NCI-H510A treated with DMSO at 0.1 percent for 48 hours (cell line): ENCODE results near the gene SLC25A41.

Source experiments
- DNase-seq: peaks from one replicate; lab custom pipeline; 2025; lab: John Stamatoyannopoulos, UW

Gene SLC25A41

DNA sequence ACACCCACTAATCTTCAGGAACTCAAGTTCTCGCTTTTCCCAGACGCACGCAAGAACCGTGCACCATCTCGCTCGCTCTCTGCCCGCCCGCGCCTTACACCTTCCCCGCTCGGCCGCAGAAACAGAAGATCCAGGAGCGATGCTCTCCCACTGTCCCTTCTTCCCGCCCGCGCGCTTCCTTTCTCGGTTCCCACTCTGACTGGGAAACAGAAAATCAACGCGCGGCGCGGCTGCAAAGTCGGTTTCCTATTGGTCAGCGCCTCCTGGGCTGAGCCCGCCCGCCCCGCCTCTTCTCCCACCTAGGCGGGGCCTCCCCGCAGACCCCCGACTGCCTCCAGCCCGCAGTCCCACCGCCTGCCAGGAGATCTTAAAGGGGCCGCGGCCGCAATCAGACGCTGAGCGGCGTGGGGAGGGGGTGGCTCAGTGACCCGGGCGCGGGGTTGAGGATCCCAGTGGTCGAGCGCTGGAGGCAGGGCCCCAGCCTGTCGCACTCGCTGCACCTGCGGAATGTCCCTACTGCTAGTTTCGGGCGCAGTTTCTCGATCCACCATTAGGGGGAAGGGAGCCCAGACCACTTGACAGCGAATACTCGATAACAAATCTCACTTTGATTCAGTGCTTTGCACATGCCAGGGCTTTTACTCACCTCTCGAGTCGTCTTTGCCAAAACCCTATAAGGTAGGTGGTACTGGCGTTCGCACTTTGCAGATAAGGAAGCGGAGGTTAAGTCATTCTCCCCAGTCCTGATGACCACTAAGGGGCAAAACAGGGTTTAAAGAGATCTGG lies 26.7 kb upstream of the SLC25A41 start:
- DNase-seq: peak; percentile 90

DNA sequence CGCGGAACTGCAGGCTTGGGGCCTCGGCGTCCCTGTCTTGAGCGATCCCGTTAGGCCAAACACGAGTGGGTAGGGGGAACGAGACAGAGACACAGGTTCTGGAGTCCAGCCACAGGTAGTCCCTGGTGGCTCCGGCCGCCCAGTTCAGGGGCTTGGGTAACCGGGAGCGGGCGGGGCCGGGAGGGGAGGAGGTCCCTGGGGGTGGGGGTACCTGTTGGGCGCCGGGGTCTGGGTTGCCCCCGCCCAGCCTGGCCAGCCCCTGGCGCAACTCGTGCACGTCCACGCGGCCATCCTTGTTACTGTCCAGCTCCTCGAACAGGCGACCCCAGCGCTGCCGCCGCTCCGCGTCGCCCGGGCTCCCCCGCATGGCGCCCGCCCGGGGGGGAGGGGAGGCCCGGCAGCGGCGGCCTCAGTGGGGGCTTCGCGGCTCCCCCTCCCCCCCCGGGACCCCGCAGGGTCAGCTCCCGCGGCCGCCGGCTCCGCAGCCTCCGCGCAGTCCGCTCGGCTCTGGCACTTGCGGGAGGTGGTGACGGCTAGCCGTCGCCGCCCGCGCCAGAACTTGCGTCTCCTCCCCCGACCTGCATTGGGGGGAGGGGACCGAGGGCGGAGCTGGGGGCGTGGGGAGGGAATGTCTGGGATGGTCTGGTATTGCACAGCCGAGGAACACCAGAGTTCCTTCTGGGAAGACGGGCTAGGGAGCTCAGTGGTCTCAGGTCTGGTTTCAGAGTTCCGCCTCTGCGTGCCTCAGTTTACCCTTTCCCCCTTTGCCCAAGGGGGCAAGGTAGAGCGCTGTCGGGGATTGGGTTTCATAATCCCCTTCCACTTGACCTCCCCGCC lies 25.9 kb upstream of the SLC25A41 start, which contains the start of gene SLC25A23:
SLC25A23 (minus strand) TSS at position 531 of the 837 bp plus-strand sequence; CDS start at position 367, 164 bp downstream.
- DNase-seq: peak; percentile 59

DNA sequence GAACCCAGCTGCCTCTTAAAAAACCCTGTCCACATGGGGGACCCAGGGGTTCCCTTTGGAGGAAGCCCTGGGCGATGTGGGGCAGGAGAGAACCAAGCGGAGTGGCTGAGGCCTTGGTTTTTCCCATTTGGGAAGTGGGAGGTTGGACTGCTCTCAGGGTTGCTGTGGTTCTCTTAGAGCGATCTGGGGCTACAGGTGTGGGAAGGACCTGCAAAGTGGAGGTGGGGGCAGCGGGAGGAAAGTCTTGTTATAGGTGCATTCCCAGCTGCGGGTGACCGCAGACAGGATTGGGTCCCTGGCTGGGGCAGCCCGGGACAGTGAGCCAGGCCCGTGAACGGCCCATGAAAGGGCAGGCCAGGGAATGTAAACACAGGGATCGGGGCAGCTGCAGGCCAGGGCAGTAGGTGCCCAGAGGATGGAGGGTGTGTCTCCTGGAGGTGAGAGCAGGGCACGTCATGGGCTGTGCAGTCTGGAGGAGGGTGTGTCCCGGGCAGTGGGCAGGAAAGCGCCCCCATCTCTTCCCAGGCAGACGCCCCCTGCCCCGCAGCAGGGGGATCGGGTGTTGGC lies 25.2 kb upstream of the SLC25A41 start:
- no peak for DNase-seq

DNA sequence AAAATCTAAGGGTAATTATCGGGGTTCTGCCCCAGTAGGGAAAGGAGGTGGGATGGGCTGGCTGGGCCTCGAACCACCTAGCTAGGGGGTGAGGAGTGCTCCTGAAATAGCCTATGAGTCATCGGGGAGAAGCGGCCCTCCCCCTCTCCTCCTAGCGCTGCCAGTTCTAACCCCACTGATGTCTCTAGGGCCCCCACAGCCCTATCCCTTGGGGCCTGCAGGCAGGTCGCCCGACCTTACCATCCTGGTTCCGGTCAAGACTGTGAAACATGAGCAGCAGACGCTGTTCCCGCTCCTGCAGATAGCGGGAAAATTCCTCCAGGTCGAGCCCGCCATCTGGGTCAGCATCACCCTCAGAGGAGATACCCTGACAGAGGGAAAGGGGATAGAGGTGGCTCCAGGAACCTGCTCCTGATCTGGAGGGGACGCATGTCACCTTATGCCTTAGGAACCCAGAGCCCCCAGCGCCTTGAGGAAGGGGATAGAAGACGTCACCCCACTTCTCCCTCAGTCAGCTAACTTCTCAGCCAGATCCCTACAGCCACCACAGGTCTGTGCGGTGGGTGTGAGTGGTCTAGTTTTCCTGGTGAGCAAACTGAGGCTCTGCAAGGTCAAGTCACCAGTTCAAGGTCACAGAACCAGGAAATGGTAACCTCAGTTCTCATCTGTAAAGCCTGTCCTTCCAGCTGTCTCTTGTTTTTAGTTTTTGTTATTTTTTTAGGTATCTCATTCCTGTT lies 24.6 kb upstream of the SLC25A41 start:
- no peak for DNase-seq

DNA sequence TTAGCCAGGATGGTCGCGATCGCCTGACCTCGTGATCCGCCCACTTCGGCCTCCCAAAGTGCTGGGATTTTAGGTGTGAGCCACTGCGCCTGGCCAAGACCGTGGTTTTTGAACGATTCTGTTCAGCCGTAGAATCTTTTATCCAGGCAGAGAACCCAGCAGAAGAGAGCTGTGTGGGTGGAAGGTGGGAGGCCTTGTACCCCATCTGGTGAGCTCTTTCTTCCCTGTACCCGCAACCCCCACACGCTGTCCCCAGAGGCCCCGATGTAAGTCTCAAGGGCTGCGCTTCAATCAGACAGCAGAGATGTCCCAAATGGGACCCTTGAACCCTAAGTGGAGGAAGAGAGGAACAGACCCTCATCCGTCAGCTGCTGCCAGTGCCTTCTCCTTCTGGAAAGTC lies 22.4 kb upstream of the SLC25A41 start:
- DNase-seq: no peak

DNA sequence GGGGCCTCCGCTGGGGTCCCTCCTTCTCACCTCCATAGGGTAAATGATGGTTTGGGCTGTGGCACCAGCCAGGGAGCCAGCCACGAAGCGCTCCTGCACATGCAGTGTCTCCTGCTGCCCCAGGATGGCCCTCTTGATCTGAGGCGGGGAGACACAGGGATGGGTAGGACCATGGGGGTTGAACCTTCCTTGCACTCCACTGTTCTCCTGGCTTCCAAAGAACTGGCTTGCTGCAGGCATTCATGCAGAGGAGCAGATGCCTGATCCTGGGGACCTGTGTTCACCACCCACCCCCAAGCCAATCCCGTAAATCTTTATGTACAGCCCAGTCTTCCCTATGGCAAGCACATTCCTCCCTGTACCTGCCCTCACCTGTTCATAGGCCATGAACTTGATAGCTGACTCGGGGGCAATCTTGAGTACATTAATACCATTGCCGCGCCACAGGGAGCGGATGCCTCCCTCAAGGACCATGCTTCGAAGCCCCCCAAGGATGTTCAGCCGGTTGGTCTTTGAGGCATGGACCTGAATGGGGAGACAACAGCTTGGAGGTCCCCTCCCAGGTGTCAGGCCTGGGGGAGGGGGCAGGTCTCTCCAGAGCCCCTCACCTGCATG lies 20.5 kb upstream of the SLC25A41 start:
- no peak for DNase-seq

DNA sequence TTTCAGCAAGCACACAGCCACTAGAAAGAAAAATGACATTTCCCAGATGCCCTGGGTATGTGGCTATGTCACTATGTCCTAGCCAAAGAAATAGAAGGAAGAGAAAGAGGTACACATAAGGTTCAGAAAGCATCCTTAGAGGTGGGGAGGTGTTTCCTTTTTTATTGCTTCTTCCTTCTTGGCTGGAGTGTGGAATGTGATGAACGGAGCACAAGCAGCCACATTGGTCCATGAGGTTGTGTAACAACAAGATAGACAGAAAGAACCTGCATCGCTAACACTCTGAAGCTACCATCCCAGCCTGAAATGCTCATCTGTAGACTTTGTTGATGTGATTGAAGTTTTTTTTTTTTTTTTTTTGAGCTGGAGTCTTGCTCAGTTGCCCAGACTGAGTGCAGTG lies 19.3 kb upstream of the SLC25A41 start:
- DNase-seq: no peak

DNA sequence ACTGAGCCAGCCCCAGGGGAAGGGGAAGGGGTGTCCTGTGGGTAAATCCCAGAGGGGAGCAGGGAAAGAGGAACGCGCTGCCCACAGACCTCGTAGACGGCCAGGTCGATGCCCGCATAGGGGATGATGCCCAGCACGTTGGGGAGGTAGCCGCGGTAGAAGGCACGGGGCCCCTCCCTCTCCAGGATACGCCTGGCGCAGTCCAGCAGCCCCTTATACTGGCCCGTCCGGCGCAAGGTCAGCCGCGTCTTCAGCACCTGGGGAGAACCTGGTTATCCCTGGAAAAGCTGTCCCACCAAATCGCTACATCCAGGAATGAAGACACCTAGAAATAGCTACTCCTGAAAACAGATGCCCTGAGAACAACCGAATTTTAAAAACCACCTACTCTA lies 18.7 kb upstream of the SLC25A41 start:
- DNase-seq: no peak

DNA sequence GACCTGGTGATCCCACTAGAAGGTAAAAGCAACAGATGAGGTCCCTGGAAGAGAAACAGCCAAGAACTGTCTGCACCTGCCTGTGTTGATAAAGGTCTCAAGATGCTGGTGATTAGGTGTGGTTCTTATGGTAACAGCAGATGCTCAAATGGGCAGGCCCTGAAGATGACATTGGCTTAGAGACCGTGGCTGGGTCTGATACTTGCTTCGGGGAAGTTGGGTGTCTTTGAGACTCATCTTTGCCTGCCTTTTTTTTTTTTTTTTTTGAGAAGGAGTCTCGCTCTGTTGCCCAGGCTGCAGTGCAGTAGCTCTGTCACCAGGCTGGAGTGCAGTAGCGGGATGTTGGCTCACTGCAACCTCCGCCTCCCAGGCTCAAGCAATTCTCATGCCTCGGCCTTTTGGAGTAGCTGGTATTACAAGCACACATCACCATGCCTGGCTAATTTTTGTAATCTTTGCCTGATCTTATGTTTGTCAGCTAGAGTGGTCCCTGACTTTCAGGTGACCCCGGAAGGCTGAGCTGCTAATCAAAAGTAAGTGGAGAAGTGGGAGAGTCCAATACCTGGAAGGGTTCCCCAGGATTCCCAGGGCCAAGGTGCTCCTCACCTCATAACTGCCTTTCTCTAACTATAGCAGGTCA lies 18.1 kb upstream of the SLC25A41 start:
- no peak for DNase-seq

DNA sequence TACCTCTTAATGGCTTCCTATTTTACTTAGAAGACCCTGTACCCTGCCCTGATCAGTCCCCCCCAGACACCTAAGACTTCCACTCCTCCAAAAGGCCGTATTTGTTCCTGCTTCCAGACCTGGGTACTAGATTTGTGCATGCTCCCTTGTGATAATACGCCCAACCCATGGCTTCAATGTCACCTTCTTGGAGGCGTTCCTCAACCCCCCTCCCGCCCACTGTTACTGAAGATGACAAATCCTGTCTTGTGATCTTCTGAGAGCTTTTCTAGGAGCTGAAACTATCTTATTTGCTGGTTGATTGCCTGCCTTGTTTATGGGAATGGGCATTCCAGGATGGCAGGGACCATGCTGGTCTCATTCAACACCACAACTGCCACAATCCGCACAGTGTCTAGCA lies 16.6 kb upstream of the SLC25A41 start:
- no peak for DNase-seq

DNA sequence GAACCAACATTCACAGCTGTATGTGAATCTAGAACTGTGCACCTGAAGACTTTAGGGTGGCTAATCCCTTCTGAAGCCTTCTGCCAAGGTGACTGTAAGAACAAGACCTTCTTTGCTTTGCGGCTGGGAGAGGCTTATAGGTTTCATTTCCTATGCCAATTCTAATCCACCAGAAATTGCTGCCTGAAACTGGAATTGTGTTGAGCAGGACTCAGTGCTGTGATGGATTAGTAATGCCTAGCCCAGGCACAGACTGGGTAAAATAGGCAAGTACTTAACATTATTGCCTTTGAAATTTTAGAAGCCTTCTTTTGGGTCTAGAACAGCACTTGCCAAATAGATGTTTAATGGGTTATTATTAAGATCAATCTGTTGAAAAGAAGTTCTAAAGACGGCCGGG lies 14.5 kb upstream of the SLC25A41 start:
- DNase-seq: no peak

DNA sequence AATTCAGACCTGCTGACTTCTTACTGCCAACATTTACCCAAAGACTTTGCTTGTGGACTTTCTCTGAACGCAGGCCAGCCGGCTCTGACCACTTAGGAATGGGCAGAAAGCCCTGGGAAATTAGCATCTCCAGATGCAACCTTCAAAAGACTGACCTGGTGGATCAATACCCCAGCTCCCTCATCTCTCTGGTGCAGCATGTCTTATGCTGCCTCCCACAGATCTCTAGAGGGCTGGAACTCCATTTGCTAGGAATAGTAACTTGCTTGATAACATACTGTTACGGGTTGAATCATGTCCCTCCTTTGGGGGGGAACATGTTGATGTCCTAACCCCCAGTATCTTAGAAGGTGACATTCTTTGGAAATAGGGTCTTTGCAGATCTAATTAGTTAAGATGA lies 12.9 kb upstream of the SLC25A41 start:
- no peak for DNase-seq

DNA sequence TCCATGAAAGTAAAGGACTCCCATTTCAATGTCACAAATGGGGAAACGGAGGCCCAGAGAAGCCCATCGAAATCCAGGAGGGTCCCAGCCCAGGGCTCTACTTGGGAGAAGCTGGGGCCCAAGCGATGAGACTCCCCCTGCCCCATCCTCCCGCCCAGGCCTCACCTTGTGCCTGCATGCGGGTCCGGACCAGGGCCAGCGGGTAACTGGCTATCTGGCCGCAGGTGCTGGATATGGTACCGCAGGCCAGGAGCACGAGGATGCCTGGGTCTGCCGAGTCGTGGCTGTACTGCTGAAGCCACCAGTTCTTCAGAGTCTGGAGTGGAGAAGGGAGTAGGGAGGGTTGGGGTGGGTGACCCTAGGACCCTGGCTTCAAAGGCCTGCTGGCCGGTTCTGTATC lies 10.4 kb upstream of the SLC25A41 start:
- DNase-seq: no peak

DNA sequence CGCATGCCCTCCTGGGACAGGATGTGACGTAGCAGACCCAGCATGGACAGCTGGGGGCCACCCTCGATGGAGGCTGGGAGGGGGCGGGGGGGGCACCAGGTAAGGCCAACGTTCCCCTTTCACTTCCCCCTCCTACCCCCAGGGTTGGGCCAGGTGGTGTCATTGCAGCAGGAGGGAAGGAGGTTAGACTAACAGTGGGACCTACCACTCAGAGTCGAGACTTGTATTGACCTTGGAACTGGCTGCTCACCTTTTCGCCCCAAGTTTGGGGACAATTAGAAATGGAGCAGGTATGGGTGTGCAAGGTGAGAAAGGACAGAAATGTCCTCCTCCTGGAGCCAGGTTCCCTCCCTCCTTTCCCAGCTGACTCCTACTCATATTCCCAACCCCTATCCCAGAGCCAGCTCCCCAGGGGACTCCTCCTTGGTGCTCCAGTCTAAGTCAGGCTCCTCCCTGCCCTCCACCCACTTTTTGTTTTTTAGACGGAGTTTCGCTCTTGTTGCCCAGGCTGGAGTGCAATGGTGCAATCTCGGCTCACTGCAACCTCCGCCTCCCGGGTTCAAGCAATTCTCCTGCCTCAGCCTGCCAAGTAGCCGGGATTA lies 8.6 kb upstream of the SLC25A41 start:
- DNase-seq: no peak

DNA sequence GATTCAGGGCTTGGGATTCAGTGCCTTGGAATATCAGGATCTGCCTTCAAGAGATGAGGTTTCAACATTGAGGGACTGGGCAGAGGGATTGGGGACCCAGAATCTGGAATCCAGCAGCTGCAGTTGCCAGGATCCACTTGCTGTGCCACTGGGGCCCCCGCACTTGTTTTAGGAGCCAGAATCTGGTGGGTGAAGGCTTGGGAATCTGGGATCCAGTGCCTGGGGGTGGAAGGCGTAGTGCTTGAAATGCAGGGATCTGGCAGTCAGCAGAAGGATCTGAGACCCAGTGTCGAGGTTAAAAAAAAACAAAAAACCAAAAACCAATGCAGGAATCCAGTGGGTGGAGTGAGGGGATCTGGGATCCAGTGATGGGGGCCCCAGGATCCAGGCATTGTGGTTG lies 7.3 kb upstream of the SLC25A41 start:
- no peak for DNase-seq

DNA sequence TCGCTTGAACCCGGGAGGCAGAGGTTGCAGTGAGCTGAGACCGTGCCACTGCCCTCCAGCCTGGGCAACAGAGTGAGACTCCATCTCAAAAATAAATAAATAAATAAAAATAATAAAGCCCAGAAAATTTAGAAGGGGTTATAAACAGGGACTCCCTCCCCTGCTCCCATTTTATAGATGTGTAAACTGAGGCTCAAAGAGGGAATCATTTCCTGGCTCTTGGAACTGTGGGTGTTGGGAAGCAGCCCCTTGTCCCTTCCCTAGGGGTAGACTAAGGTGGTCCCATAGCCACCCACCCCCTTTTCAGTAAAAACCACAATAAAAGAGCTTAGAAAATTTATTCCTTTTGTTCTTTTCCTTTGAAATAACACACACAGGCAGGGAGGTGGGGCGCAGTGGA lies 6.2 kb upstream of the SLC25A41 start:
- no peak for DNase-seq

DNA sequence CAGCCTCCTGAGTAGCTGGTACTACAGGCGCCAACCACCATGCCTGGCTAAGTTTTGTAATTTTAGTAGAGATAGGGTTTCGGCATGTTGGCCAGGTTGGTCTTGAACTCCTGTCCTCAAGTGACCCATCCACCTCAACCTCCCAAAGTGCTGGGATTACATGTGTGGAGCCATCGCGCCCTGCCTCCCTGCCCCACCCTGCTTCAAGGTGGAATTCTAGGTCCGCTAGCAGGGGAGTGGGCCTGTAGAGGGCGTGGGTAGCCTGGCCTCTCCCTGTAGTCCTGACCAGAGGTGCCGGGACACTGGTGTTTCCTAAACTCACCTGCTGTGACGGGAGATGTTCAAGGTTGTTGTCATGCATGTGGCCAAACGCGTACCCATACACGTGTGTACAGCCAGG lies 398 bp downstream of the SLC25A41 start:
- no peak for DNase-seq

DNA sequence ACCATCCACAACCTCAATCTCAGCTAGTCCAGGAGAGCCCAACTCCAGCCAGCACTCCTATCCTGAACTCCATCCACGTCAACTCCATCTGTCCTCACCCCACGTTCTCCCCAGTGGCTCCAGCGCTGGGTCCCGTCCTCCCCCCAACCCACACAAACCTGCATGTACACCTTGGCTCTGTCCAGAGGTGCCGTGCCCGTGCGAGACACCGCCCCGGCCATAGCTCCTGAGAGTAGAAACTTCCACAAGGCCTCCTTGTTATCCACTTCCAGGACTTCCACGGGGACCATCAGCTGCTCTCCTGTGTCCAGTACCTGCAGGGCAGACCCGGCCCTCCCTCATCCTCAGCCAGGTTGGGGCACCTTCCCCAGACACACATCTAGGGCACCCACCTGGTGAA lies 1.7 kb downstream of the SLC25A41 start:
- no peak for DNase-seq

DNA sequence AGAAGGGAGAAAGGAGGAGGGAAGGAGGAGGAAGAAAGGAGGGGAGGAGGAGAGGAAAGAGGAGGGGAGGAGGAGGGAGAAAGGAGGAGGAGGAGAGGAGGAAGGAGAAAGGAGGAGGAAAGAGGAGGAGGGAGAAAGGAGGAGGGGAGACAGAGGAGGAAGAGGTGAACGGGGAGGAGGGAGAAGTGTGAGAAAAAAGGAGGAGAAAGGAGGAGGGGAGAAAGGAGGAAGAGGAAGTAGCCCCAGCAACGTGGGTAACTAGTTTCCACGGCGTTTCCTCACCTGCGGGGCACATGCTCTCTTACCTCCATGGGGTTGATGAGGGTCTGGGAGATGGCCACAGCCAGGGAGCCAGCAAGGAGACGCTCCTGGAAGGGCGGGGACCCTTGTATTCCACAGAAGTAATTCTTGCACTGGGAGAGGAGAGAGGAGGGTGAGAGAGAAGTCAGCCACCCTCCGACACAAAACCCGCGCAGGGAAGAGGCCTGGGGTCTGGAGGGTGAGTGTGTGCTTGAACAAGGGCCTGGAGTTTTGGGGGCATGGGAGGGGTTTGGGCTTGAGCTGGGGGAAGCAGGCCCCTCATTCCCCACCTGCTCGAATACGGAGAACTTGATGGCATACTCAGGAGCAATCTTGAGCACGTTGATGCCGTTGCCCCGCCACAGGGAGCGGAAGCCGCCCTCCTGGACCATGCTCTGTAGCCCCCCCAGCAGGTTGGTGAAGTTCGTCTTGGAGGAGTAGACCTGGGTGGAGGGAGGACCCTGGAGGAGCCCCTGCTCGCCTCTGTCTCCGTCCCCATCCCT lies 3.9 kb downstream of the SLC25A41 start:
- DNase-seq: no peak
